ENCODE results near the gene EMX2. TPM values are rescaled to one million over a fixed set of nuclear protein-coding genes. Genes with fewer than 3 reads are reported as not detected.

The EMX2 gene
- total RNA-seq, 1 experiment from 2014 or later, result not detected

GRCh38 chr10:117514971-117515370 lies 27.6 kb upstream of the EMX2 start:
- DNase-seq (ENCODE audit: low spot score), result no peak
- H3K4me1 ChIP-seq (ENCODE audit: insufficient read depth, low read length, poor library complexity, severe bottlenecking), result no peaks in the 10 kb centered on the region
- no peak overlapping the region for H3K27ac ChIP-seq (ENCODE audit: low read depth, low read length, poor library complexity, severe bottlenecking)
- H3K27me3 ChIP-seq (replicated peaks; ENCODE audit: insufficient read depth, low read depth, low read length, poor library complexity), result peaks cover 26% of the 10 kb centered on the region
- no peaks in the 10 kb centered on the region for H3K9me3 ChIP-seq (ENCODE audit: low read depth, low read length, poor library complexity, severe bottlenecking)
- no TSS peak for BruUV-seq (replicated peaks)
- no peaks in the 10 kb centered on the region for H3K36me3 ChIP-seq (ENCODE audit: insufficient read depth, low read length, poor library complexity, severe bottlenecking)
- intact Hi-C loops (cut with micrococcal nuclease; ENCODE audit: unreplicated experiment), result no loop called here
- ChIA-PET CTCF (no interaction called here), POLR2A (ENCODE audit: low non-redundant PET) (no interaction called here)
- no peak for TF ChIP-seq CTCF (conservative IDR thresholded peaks at IDR 0.05; ENCODE audit: low read depth, low read length)
- no peak for TF ChIP-seq EZH2 (IDR thresholded peaks at IDR 0.05; ENCODE audit: borderline replicate concordance, low read depth, low read length, poor library complexity, severe bottlenecking)
- no peak overlapping the region for H3K4me3 ChIP-seq (ENCODE audit: low read depth, low read length, poor library complexity, severe bottlenecking)

- POLR2A ChIA-PET (ENCODE audit: low non-redundant PET), result no interaction called here
- no peaks in the 10 kb centered on the region for H3K36me3 ChIP-seq (ENCODE audit: insufficient read depth, low read length, poor library complexity, severe bottlenecking)
- no peaks in the 10 kb centered on the region for H3K4me1 ChIP-seq (ENCODE audit: insufficient read depth, low read length, poor library complexity, severe bottlenecking)
- H3K4me3 ChIP-seq (ENCODE audit: low read depth, low read length, poor library complexity, severe bottlenecking), result no peak overlapping the region
- H3K27me3 ChIP-seq (replicated peaks; ENCODE audit: insufficient read depth, low read depth, low read length, poor library complexity), result peaks cover 41% of the 10 kb centered on the region
- BruUV-seq (replicated peaks), result no TSS peak
- intact Hi-C loops (cut with micrococcal nuclease; ENCODE audit: unreplicated experiment), result no loop called here
- CTCF ChIA-PET, result no interaction called here
- no peaks in the 10 kb centered on the region for H3K9me3 ChIP-seq (ENCODE audit: low read depth, low read length, poor library complexity, severe bottlenecking)
- no peak overlapping the region for H3K27ac ChIP-seq (ENCODE audit: low read depth, low read length, poor library complexity, severe bottlenecking)
- no peak for TF ChIP-seq CTCF (conservative IDR thresholded peaks at IDR 0.05; ENCODE audit: low read depth, low read length)
- no peak for TF ChIP-seq EZH2 (IDR thresholded peaks at IDR 0.05; ENCODE audit: borderline replicate concordance, low read depth, low read length, poor library complexity, severe bottlenecking)
- DNase-seq (ENCODE audit: low spot score), result no peak
Measured at GRCh38 chr10:117516681-117517080, 25.9 kb upstream of the EMX2 start.

GRCh38 chr10:117518246-117518645 lies 24.3 kb upstream of the EMX2 start:
- ChIA-PET POLR2A (ENCODE audit: low non-redundant PET) (interaction anchor here (0.5 kb wide), 1 partner anchor 1077 kb away, joined by 3 read pairs; no protein-coding TSS in a partner anchor), CTCF (no interaction called here)
- no peaks in the 10 kb centered on the region for H3K9me3 ChIP-seq (ENCODE audit: low read depth, low read length, poor library complexity, severe bottlenecking)
- DNase-seq (ENCODE audit: low spot score), result no peak
- H3K4me1 ChIP-seq (ENCODE audit: insufficient read depth, low read length, poor library complexity, severe bottlenecking), result no peaks in the 10 kb centered on the region
- intact Hi-C loops (cut with micrococcal nuclease; ENCODE audit: unreplicated experiment), result no loop called here
- no TSS peak for BruUV-seq (replicated peaks)
- no peak overlapping the region for H3K4me3 ChIP-seq (ENCODE audit: low read depth, low read length, poor library complexity, severe bottlenecking)
- TF ChIP-seq EZH2 (IDR thresholded peaks at IDR 0.05; ENCODE audit: borderline replicate concordance, low read depth, low read length, poor library complexity, severe bottlenecking) (no peak), CTCF (conservative IDR thresholded peaks at IDR 0.05; ENCODE audit: low read depth, low read length) (no peak)
- peaks cover 52% of the 10 kb centered on the region for H3K27me3 ChIP-seq (replicated peaks; ENCODE audit: insufficient read depth, low read depth, low read length, poor library complexity)
- no peaks in the 10 kb centered on the region for H3K36me3 ChIP-seq (ENCODE audit: insufficient read depth, low read length, poor library complexity, severe bottlenecking)
- H3K27ac ChIP-seq (ENCODE audit: low read depth, low read length, poor library complexity, severe bottlenecking), result no peak overlapping the region
